Prostate gland (tissue), 2 donors: ENCODE results near the gene FCHSD2.

ENCODE experiments used
- POLR2A ChIP-seq: fragments of 450-650 bp; IDR thresholded peaks from one replicate; pipeline ENCODE4 v1.6.1; 2016; ENCODE audit warnings: antibody characterized with exemption, mild to moderate bottlenecking
- POLR2AphosphoS5 ChIP-seq: sonication (generic); formaldehyde crosslinking; IDR thresholded peaks from one replicate; pipeline ENCODE4 v1.6.1; 2017; ENCODE audit warnings: antibody characterized with exemption
- TF ChIP-seq, protein P1 (sequence below), 4 experiments: fragments of 200-600 bp in 2 of 4; fragments of 450-650 bp in 2 of 4; sonication (generic) in 2 of 4; IDR thresholded peaks; 1 replicate in 3 of 4; 2 replicates in 1 of 4; pipeline ENCODE4 v1.5.1; 2016 to 2019; ENCODE audit warnings: antibody characterized with exemption in 4 of 4, mild to moderate bottlenecking in 2 of 4, moderate library complexity in 2 of 4

DNA sequence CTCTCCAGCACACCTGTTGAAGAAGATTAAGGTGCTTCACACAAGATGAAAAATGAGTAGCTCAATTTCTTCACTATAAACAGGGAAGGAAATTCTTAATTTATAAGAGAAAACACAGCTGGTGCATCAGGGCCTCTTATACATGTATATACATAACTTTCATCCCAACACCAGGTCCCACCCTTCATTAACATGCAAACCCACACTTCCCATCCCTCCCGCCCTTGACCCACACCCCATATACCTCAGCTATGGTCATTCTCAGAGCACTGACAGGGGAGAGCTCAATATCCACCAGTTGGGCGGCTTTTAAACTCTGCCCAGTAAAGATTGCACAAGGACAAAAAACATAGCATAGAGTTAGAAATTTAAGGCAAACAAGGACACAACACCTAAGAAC is 242.1 kb downstream of the FCHSD2 start:
- TF ChIP-seq, protein P1, sequence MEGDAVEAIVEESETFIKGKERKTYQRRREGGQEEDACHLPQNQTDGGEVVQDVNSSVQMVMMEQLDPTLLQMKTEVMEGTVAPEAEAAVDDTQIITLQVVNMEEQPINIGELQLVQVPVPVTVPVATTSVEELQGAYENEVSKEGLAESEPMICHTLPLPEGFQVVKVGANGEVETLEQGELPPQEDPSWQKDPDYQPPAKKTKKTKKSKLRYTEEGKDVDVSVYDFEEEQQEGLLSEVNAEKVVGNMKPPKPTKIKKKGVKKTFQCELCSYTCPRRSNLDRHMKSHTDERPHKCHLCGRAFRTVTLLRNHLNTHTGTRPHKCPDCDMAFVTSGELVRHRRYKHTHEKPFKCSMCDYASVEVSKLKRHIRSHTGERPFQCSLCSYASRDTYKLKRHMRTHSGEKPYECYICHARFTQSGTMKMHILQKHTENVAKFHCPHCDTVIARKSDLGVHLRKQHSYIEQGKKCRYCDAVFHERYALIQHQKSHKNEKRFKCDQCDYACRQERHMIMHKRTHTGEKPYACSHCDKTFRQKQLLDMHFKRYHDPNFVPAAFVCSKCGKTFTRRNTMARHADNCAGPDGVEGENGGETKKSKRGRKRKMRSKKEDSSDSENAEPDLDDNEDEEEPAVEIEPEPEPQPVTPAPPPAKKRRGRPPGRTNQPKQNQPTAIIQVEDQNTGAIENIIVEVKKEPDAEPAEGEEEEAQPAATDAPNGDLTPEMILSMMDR (IDR thresholded peaks at IDR 0.05): no peak
- TF ChIP-seq POLR2A: no peak
- TF ChIP-seq POLR2AphosphoS5: no peak
